Suppressor macrophage treated with lipopolysaccharide for 4 hours (primary cell): ENCODE data around the gene DCC.

Experiments used
- DNase-seq: peaks from one replicate; pipeline ENCODE4 v3.0.0-alpha.2; 2020

Gene DCC

GRCh38 chr18:52431683-52432082 lies 91.7 kb downstream of the DCC start:
- no peak for DNase-seq

GRCh38 chr18:52433797-52434196 lies 93.8 kb downstream of the DCC start:
- no peak for DNase-seq

- DNase-seq = no peak
These were observed 95.3 kb downstream of the DCC start for GRCh38 chr18:52435301-52435700.

- DNase-seq = no peak
These were observed 97.2 kb downstream of the DCC start for GRCh38 chr18:52437161-52437560.

GRCh38 chr18:52439457-52439856 lies 99.5 kb downstream of the DCC start:
- no peak for DNase-seq

- no peak for DNase-seq
These were observed 101.8 kb downstream of the DCC start for GRCh38 chr18:52441794-52442193.

GRCh38 chr18:52442686-52443085 lies 102.7 kb downstream of the DCC start:
- DNase-seq = no peak

- DNase-seq = no peak
These were observed 111.3 kb downstream of the DCC start for GRCh38 chr18:52451256-52451655.

- DNase-seq = no peak
These were observed 111.9 kb downstream of the DCC start for GRCh38 chr18:52451851-52452250.

GRCh38 chr18:52452427-52452826 lies 112.4 kb downstream of the DCC start:
- DNase-seq = no peak

GRCh38 chr18:52459890-52460289 lies 119.9 kb downstream of the DCC start:
- no peak for DNase-seq

GRCh38 chr18:52462853-52463252 lies 122.9 kb downstream of the DCC start:
- DNase-seq = no peak

GRCh38 chr18:52465391-52465790 lies 125.4 kb downstream of the DCC start:
- DNase-seq = no peak

- DNase-seq = no peak
These were observed 128.5 kb downstream of the DCC start for GRCh38 chr18:52468496-52468895.

GRCh38 chr18:52475325-52475724 lies 135.3 kb downstream of the DCC start:
- DNase-seq = no peak

- no peak for DNase-seq
These were observed 141.1 kb downstream of the DCC start for GRCh38 chr18:52481116-52481515.

- no peak for DNase-seq
These were observed 145.0 kb downstream of the DCC start for GRCh38 chr18:52484977-52485376.

- no peak for DNase-seq
These were observed 146.1 kb downstream of the DCC start for GRCh38 chr18:52486052-52486451.

GRCh38 chr18:52489396-52490306 lies 149.7 kb downstream of the DCC start:
- DNase-seq = no peak

GRCh38 chr18:52496426-52496825 lies 156.4 kb downstream of the DCC start:
- no peak for DNase-seq

- no peak for DNase-seq
These were observed 159.0 kb downstream of the DCC start for GRCh38 chr18:52499016-52499415.

GRCh38 chr18:52499644-52500043 lies 159.6 kb downstream of the DCC start:
- DNase-seq = no peak

- no peak for DNase-seq
These were observed 164.6 kb downstream of the DCC start for GRCh38 chr18:52504589-52504988.

- no peak for DNase-seq
These were observed 170.1 kb downstream of the DCC start for GRCh38 chr18:52510139-52510538.

GRCh38 chr18:52518086-52518485 lies 178.1 kb downstream of the DCC start:
- DNase-seq = no peak
